ENCODE results near the gene ST3GAL2.

- TF ChIP-seq POLR2A (IDR thresholded peaks at IDR 0.05; ENCODE audit: low read depth, low read length) (no peak), CTCF (conservative IDR thresholded peaks at IDR 0.05; ENCODE audit: low read depth, low read length) (no peak), RAD21 (IDR thresholded peaks at IDR 0.05; ENCODE audit: low read length) (no peak), FOS (IDR thresholded peaks at IDR 0.05; ENCODE audit: low read depth, low read length) (no peak), CHD1 (IDR thresholded peaks at IDR 0.05; ENCODE audit: low read depth, low read length) (no peak), RFX5 (IDR thresholded peaks at IDR 0.05; ENCODE audit: low read depth, low read length) (no peak), BHLHE40 (IDR thresholded peaks at IDR 0.05; ENCODE audit: low read depth, low read length) (no peak), USF2 (IDR thresholded peaks at IDR 0.05; ENCODE audit: low read depth, low read length) (no peak)
These were observed 89.9 kb downstream of the ST3GAL2 start for GRCh38 chr16:70348991-70349390.

Data from IMR-90 (cell line).